Endothelial cell of umbilical vein (primary cell): ENCODE data around the gene TRIP13. TPM values are rescaled to one million over a fixed set of nuclear protein-coding genes. Genes with fewer than 3 reads are reported as not detected.

Source experiments
- BruUV-seq: library from RNA; stranded (reverse); fragments of 400-500 nt; replicated peaks from 2 replicates; lab custom pipeline; 2021; lab: Mats Ljungman, UMichigan
- CTCF ChIA-PET: fragments of 300-600, 350-600 bp; sonication (Branson Sonifier 250); formaldehyde crosslinking; loops from one replicate; lab custom pipeline; 2021; ENCODE audit warnings: antibody characterized with exemption, inconsistent platforms; lab: Charles Lee
- POLR2A ChIA-PET: fragments of 300-600, 350-600 bp; sonication (Branson Sonifier 250); formaldehyde crosslinking; loops from one replicate; lab custom pipeline; 2021; ENCODE audit warnings: antibody characterized with exemption, inconsistent platforms; lab: Charles Lee
- DNase-seq: peaks from one replicate; pipeline ENCODE4 v3.0.0-alpha.2; 2011; ENCODE audit warnings: low read depth, low spot score
- FAIRE-seq: peaks from 2 replicates; lab custom pipeline; 2011; peaks lifted over from hg19 to GRCh38; lab: Jason Lieb, UNC
- H2AFZ ChIP-seq: 2 replicates; pipeline ENCODE4 v1.6.0; 2012; ENCODE audit warnings: low read depth, low read length, control low read depth, inconsistent platforms
- H3K27ac ChIP-seq: 2 replicates; pipeline ENCODE4 v1.5.1; 2011; ENCODE audit warnings: low read depth, mild to moderate bottlenecking, control low read depth, low read length, moderate library complexity; ENCODE audit not compliant: insufficient read depth
- H3K27me3 ChIP-seq, 2 experiments: 2 replicates each; pipeline versions ENCODE4 v1.6.0 to v1.6.1; 2011; ENCODE audit warnings: low read length in 2 of 2, mixed read lengths in 1 of 2; ENCODE audit not compliant: control insufficient read depth in 2 of 2, insufficient read depth in 2 of 2
- H3K36me3 ChIP-seq, 2 experiments: 2 replicates in 1 of 2; 3 replicates in 1 of 2; pipeline ENCODE4 v1.5.1; 2011; ENCODE audit warnings: low read length in 2 of 2, mild to moderate bottlenecking in 1 of 2, moderate library complexity in 1 of 2; ENCODE audit not compliant: control insufficient read depth in 2 of 2, insufficient read depth in 2 of 2; ENCODE audit errors: extremely low read depth in 1 of 2
- H3K4me1 ChIP-seq: 3 replicates; pipeline ENCODE4 v1.5.1; 2011; ENCODE audit warnings: mild to moderate bottlenecking, low read length; ENCODE audit not compliant: control insufficient read depth, insufficient read depth; ENCODE audit errors: extremely low read depth
- H3K4me2 ChIP-seq: 2 replicates; pipeline ENCODE4 v1.6.1; 2011; ENCODE audit warnings: low read length, control low read depth, mixed read lengths; ENCODE audit not compliant: insufficient read depth
- H3K4me3 ChIP-seq, 3 experiments: fragments of 200-600 bp in 1 of 3; sonication (generic), shearing (Covaris generic) in 1 of 3; replicated peaks in 1 of 3; 2 replicates each; pipeline ENCODE4 v1.5.1; 2011 to 2016; ENCODE audit warnings: control low read depth in 3 of 3, low read length in 3 of 3, mild to moderate bottlenecking in 2 of 3, inconsistent platforms in 1 of 3, low read depth in 1 of 3, moderate library complexity in 1 of 3; ENCODE audit not compliant: insufficient read depth in 1 of 3
- H3K79me2 ChIP-seq: 2 replicates; pipeline ENCODE4 v1.6.0; 2012; ENCODE audit warnings: low read length, inconsistent platforms; ENCODE audit not compliant: control insufficient read depth, insufficient read depth
- H3K9ac ChIP-seq: replicated peaks from 2 replicates; pipeline ENCODE3; 2011; ENCODE audit warnings: low read length, control low read depth; ENCODE audit not compliant: insufficient read depth; ENCODE audit errors: extremely low read depth
- H3K9me1 ChIP-seq: replicated peaks from 3 replicates; pipeline ENCODE4 v1.6.0; 2011; ENCODE audit warnings: mild to moderate bottlenecking, low read length; ENCODE audit not compliant: control insufficient read depth, insufficient read depth; ENCODE audit errors: extremely low read depth
- H3K9me3 ChIP-seq: replicated peaks from 2 replicates; pipeline ENCODE4 v1.5.1; 2012; ENCODE audit warnings: low read length, inconsistent platforms; ENCODE audit not compliant: control insufficient read depth, insufficient read depth
- H4K20me1 ChIP-seq: replicated peaks from 2 replicates; pipeline ENCODE3; 2011; ENCODE audit warnings: mild to moderate bottlenecking, low read length; ENCODE audit not compliant: control insufficient read depth, insufficient read depth; ENCODE audit errors: extremely low read depth
- EZH2 ChIP-seq: IDR thresholded peaks from 2 replicates; pipeline ENCODE4 v1.6.1; 2012; ENCODE audit warnings: borderline replicate concordance, low read depth, mild to moderate bottlenecking, moderate library complexity, low read length, inconsistent platforms; ENCODE audit not compliant: severe bottlenecking
- FOS ChIP-seq: IDR thresholded peaks from 2 replicates; pipeline ENCODE4 v1.6.1; 2011; ENCODE audit warnings: mild to moderate bottlenecking, low read length, moderate library complexity, borderline replicate concordance; ENCODE audit not compliant: insufficient read depth
- GATA2 ChIP-seq: IDR thresholded peaks from 2 replicates; pipeline ENCODE4 v1.7.0; 2011; ENCODE audit warnings: low read depth, mild to moderate bottlenecking, moderate library complexity, mixed read lengths, low read length; ENCODE audit not compliant: insufficient read length, insufficient read depth
- JUN ChIP-seq: IDR thresholded peaks from 2 replicates; pipeline ENCODE4 v1.6.1; 2011; ENCODE audit warnings: borderline replicate concordance, low read depth; ENCODE audit not compliant: insufficient read length, insufficient read depth
- MYC ChIP-seq: IDR thresholded peaks from one replicate; pipeline ENCODE4 v1.6.1; 2011; ENCODE audit warnings: mild to moderate bottlenecking, low read depth, low read length
- POLR2A ChIP-seq: IDR thresholded peaks from 2 replicates; pipeline ENCODE4 v1.6.1; 2012; ENCODE audit warnings: low read depth, mild to moderate bottlenecking, control low read depth, low read length
- POLR2AphosphoS5 ChIP-seq: IDR thresholded peaks from 2 replicates; pipeline ENCODE4 v1.6.1; 2012; ENCODE audit warnings: low read depth, mild to moderate bottlenecking, control low read depth, low read length, moderate library complexity; ENCODE audit not compliant: insufficient read depth
- dilution Hi-C: fragments of 300-500 bp; cut with MboI; formaldehyde crosslinking; loops from one replicate; pipeline ENCODE4 v1.15.0; 2019; ENCODE audit warnings: low sequenced_read_pairs; ENCODE audit not compliant: extremely low pct_ligation_motif_present
- intact Hi-C: fragments of 100-400 bp; cut with micrococcal nuclease; formaldehyde crosslinking; loops from one replicate; pipeline ENCODE4 v1.10.0; 2022
- polyA plus RNA-seq, 4 experiments: library from polyadenylated mRNA; depleted of rRNA in 3 of 4; stranded (reverse) in 3 of 4; unstranded in 1 of 4; fragments of >200 nt; gene quantifications; 2 replicates each; pipeline versions ENCODE4 v1.2.1 to v1.2.3, GENCODE V29; 2011 to 2012; ENCODE audit warnings: missing spikeins in 1 of 4
- total RNA-seq: library from RNA; stranded (reverse); gene quantifications from 2 replicates; pipeline ENCODE4 v1.2.3, GENCODE V29; 2021
- TF ChIP-seq, protein P1 (sequence below), 2 donors: IDR thresholded peaks; 1 replicate in 1 of 2; 2 replicates in 1 of 2; pipeline ENCODE4 v1.5.1; 2011; ENCODE audit warnings: low read length in 2 of 2, mild to moderate bottlenecking in 2 of 2, moderate library complexity in 2 of 2, control low read depth in 1 of 2, inconsistent platforms in 1 of 2, low read depth in 1 of 2; ENCODE audit not compliant: insufficient read depth in 1 of 2; ENCODE audit errors: extremely low read depth in 1 of 2
- TF ChIP-seq, protein P2 (sequence below): IDR thresholded peaks from 2 replicates; pipeline ENCODE4 v1.6.1; 2011; ENCODE audit not compliant: insufficient read depth, insufficient read length

TRIP13 gene
- total and polyA plus RNA-seq, 2 donors (not counting 3 experiments of a cell fraction or from before 2014, with no cell fraction given), result 17.4 to 39.0 TPM

- BruUV-seq, result no TSS peak
- POLR2A ChIA-PET, result no interaction called here
- intact Hi-C loops (no loop called here), dilution Hi-C loops (no loop called here)
- Histone ChIP-seq H3K4me1 (no peaks in the 10 kb centered on the region), H3K4me3 (no peak overlapping the region), H3K36me3 (no peaks in the 10 kb centered on the region), H3K79me2 (no peaks in the 10 kb centered on the region), H3K9me3 (no peaks in the 10 kb centered on the region), H4K20me1 (no peaks in the 10 kb centered on the region), H3K9me1 (no peaks in the 10 kb centered on the region), H3K4me2 (no peak overlapping the region), H3K27ac (no peak overlapping the region), H3K27me3 (no peaks in the 10 kb centered on the region), H2AFZ (no peak overlapping the region), H3K9ac (no peak overlapping the region)
- CTCF ChIA-PET, result no interaction called here
- TF ChIP-seq JUN, result no peak
- no peak for TF ChIP-seq FOS
- TF ChIP-seq, protein P1, sequence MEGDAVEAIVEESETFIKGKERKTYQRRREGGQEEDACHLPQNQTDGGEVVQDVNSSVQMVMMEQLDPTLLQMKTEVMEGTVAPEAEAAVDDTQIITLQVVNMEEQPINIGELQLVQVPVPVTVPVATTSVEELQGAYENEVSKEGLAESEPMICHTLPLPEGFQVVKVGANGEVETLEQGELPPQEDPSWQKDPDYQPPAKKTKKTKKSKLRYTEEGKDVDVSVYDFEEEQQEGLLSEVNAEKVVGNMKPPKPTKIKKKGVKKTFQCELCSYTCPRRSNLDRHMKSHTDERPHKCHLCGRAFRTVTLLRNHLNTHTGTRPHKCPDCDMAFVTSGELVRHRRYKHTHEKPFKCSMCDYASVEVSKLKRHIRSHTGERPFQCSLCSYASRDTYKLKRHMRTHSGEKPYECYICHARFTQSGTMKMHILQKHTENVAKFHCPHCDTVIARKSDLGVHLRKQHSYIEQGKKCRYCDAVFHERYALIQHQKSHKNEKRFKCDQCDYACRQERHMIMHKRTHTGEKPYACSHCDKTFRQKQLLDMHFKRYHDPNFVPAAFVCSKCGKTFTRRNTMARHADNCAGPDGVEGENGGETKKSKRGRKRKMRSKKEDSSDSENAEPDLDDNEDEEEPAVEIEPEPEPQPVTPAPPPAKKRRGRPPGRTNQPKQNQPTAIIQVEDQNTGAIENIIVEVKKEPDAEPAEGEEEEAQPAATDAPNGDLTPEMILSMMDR (IDR thresholded peaks at IDR 0.05; ENCODE audit: extremely low read depth in 1 of 2, insufficient read depth in 1 of 2, low read depth in 1 of 2, low read length in 2 of 2), result no peak
- TF ChIP-seq, protein P2, sequence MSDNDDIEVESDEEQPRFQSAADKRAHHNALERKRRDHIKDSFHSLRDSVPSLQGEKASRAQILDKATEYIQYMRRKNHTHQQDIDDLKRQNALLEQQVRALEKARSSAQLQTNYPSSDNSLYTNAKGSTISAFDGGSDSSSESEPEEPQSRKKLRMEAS, result no peak
- TF ChIP-seq EZH2, result no peak
- no peak for TF ChIP-seq MYC
- no peak for TF ChIP-seq POLR2A
- no peak for TF ChIP-seq GATA2
- TF ChIP-seq POLR2AphosphoS5, result no peak
- FAIRE-seq, result peak; percentile 46
- DNase-seq, result no peak
These were observed 36.7 kb upstream of the TRIP13 start for GRCh38 chr5:855771-856530.
